Measurements from ENCODE around the gene ANKAR. TPM values are rescaled to one million over a fixed set of nuclear protein-coding genes. Genes with fewer than 3 reads are reported as not detected.

ANKAR gene
- total RNA-seq, 1 experiment from 2014 or later = 1.3 TPM

- H3K27ac Mint-ChIP-seq = no peak overlapping the region
- CTCF ChIA-PET = interaction anchor here (0.8 to 1.6 kb wide), 2 partner anchors 86 to 108 kb away, joined by 4 to 5 read pairs; partner anchors contain the start of genes ORMDL1, OSGEPL1 and PMS1
These were observed 2.0 kb downstream of the ANKAR start for GRCh38 chr2:189676471-189676870.

GRCh38 chr2:189679226-189679625 is 4.8 kb downstream of the ANKAR start:
- Mint-ChIP-seq H3K9me3 (peaks cover 10% of the 10 kb centered on the region), H3K4me1 (peaks cover 12% of the 10 kb centered on the region), H3K27ac (no peak overlapping the region), H3K27me3 (ENCODE audit: low read depth) (no peaks in the 10 kb centered on the region), H3K36me3 (peaks cover 13% of the 10 kb centered on the region), H3K4me3 (no peak overlapping the region)
- no peak for DNase-seq (ENCODE audit: low spot score)
- ChIA-PET POLR2A (no interaction called here), CTCF (no interaction called here)
- no peak for ATAC-seq
- TF ChIP-seq NFYB (CRISPR knock-in tag; conservative IDR thresholded peaks at IDR 0.05; ENCODE audit: low read depth) (no peak), ZNF416 (CRISPR knock-in tag; IDR thresholded peaks at IDR 0.05) (no peak), GRHL2 (CRISPR knock-in tag; IDR thresholded peaks at IDR 0.05; ENCODE audit: insufficient replicate concordance, severe bottlenecking) (no peak), HMGXB4 (CRISPR knock-in tag; IDR thresholded peaks at IDR 0.05) (no peak)

More at GRCh38 chr2:189676471-189676870, 2.0 kb downstream of the ANKAR start:
- DNase-seq (ENCODE audit: low spot score) = no peak
- no peak for ATAC-seq
- Mint-ChIP-seq H3K4me3 (no peak overlapping the region), H3K4me1 (peaks cover 15% of the 10 kb centered on the region), H3K9me3 (peaks cover 10% of the 10 kb centered on the region), H3K36me3 (peaks cover 15% of the 10 kb centered on the region), H3K27me3 (ENCODE audit: low read depth) (no peaks in the 10 kb centered on the region)
- no peak for TF ChIP-seq IRF1 (CRISPR knock-in tag; IDR thresholded peaks at IDR 0.05)
- POLR2A ChIA-PET = no interaction called here

- Mint-ChIP-seq H3K27ac (no peak overlapping the region), H3K4me3 (no peak overlapping the region), H3K36me3 (peaks cover 13% of the 10 kb centered on the region), H3K4me1 (peaks cover 7% of the 10 kb centered on the region), H3K27me3 (ENCODE audit: low read depth) (no peaks in the 10 kb centered on the region), H3K9me3 (peaks cover 10% of the 10 kb centered on the region)
- CTCF ChIA-PET = no interaction called here
- ATAC-seq = no peak
- POLR2A ChIA-PET = no interaction called here
- DNase-seq (ENCODE audit: low spot score) = no peak
- TF ChIP-seq RELA (CRISPR knock-in tag; IDR thresholded peaks at IDR 0.05; ENCODE audit: borderline replicate concordance) (no peak), OVOL2 (CRISPR knock-in tag; IDR thresholded peaks at IDR 0.05; ENCODE audit: borderline replicate concordance) (no peak), HMGXB4 (CRISPR knock-in tag; IDR thresholded peaks at IDR 0.05) (no peak), FOXP4 (CRISPR knock-in tag; IDR thresholded peaks at IDR 0.05) (no peak), ZNF423 (CRISPR knock-in tag; IDR thresholded peaks at IDR 0.05) (no peak), ZNF532 (CRISPR knock-in tag; IDR thresholded peaks at IDR 0.05; ENCODE audit: borderline replicate concordance) (no peak), ZNF317 (CRISPR knock-in tag; IDR thresholded peaks at IDR 0.05; ENCODE audit: borderline replicate concordance, low read depth) (no peak), NR1H2 (CRISPR knock-in tag; IDR thresholded peaks at IDR 0.05) (no peak), CREM (CRISPR knock-in tag; IDR thresholded peaks at IDR 0.05) (no peak), JUN (CRISPR knock-in tag; IDR thresholded peaks at IDR 0.05) (no peak), GABPB1 (CRISPR knock-in tag; IDR thresholded peaks at IDR 0.05) (no peak), JAZF1 (CRISPR knock-in tag; IDR thresholded peaks at IDR 0.05) (no peak), ERG (CRISPR knock-in tag; IDR thresholded peaks at IDR 0.05) (no peak), FOXJ3 (CRISPR knock-in tag; IDR thresholded peaks at IDR 0.05; ENCODE audit: borderline replicate concordance) (no peak), TCF7 (CRISPR knock-in tag; IDR thresholded peaks at IDR 0.05; ENCODE audit: low read depth) (no peak), NR3C1 (CRISPR knock-in tag; conservative IDR thresholded peaks at IDR 0.05; ENCODE audit: low read depth) (no peak)
These were observed 6.7 kb downstream of the ANKAR start for GRCh38 chr2:189681203-189681602.

All from WTC11 (cell line).